Right lobe of liver (tissue), 4 donors: Measurements from ENCODE around the gene LYPD3.

Experiments
- CTCF ChIP-seq, 4 donors: fragments of 200-600 bp in 3 of 4; fragments of 450-650 bp in 1 of 4; IDR thresholded peaks; one replicate each; pipeline versions ENCODE4 v1.5.1 to v1.8.0; 2016 to 2022; ENCODE audit warnings: antibody characterized with exemption in 4 of 4, mild to moderate bottlenecking in 2 of 4
- POLR2A ChIP-seq: fragments of 450-650 bp; IDR thresholded peaks from one replicate; pipeline ENCODE4 v1.6.1; 2017; ENCODE audit warnings: antibody characterized with exemption, mild to moderate bottlenecking
- donor health status: DM: no; HTN: no; CAD: no.
- donor health status: DM: no; HTN: no; CAD: no.
- donor health status: DM: no; HTN: yes; CAD: no.

- TF ChIP-seq POLR2A (no peak), CTCF (IDR thresholded peaks at IDR 0.05) (no peak)
Measured at GRCh38 chr19:43511324-43511723, 45.9 kb upstream of the LYPD3 start.
